Measurements from ENCODE around the gene SLC35F4. TPM values are rescaled to one million over a fixed set of nuclear protein-coding genes. Genes with fewer than 3 reads are reported as not detected.

The SLC35F4 gene
- total RNA-seq, 1 donor: not detected

- no peak overlapping the region for H3K4me3 ChIP-seq (ENCODE audit: low read depth, low read length)
- TF ChIP-seq CTCF (IDR thresholded peaks at IDR 0.05; ENCODE audit: insufficient read depth, low read length): no peak
- no peak for DNase-seq (ENCODE audit: low read depth)
These were observed 228.0 kb downstream of the SLC35F4 start for GRCh38 chr14:57637901-57638300.

- no peak for DNase-seq (ENCODE audit: low read depth)
- no peak for TF ChIP-seq CTCF (IDR thresholded peaks at IDR 0.05; ENCODE audit: insufficient read depth, low read length)
- H3K4me3 ChIP-seq (ENCODE audit: low read depth, low read length): no peak overlapping the region
These were observed 231.6 kb downstream of the SLC35F4 start for GRCh38 chr14:57634335-57634734.

GRCh38 chr14:57632649-57633048, 233.2 kb downstream of the SLC35F4 start:
- H3K4me3 ChIP-seq (ENCODE audit: low read depth, low read length): no peak overlapping the region
- no peak for TF ChIP-seq CTCF (IDR thresholded peaks at IDR 0.05; ENCODE audit: insufficient read depth, low read length)
- DNase-seq (ENCODE audit: low read depth): no peak

- TF ChIP-seq CTCF (IDR thresholded peaks at IDR 0.05; ENCODE audit: insufficient read depth, low read length): no peak
- DNase-seq (ENCODE audit: low read depth): no peak
These were observed 248.4 kb downstream of the SLC35F4 start for GRCh38 chr14:57617510-57617909.

GRCh38 chr14:57612946-57613345, 252.9 kb downstream of the SLC35F4 start:
- no peak overlapping the region for H3K4me3 ChIP-seq (ENCODE audit: low read depth, low read length)
- DNase-seq (ENCODE audit: low read depth): no peak
- TF ChIP-seq CTCF (IDR thresholded peaks at IDR 0.05; ENCODE audit: insufficient read depth, low read length): no peak

More at GRCh38 chr14:57617510-57617909, 248.4 kb downstream of the SLC35F4 start:
- no peak overlapping the region for H3K4me3 ChIP-seq (ENCODE audit: low read depth, low read length)

GRCh38 chr14:57611555-57612075, 254.3 kb downstream of the SLC35F4 start:
- H3K4me3 ChIP-seq (ENCODE audit: low read depth, low read length): no peak overlapping the region
- no peak for DNase-seq (ENCODE audit: low read depth)
- TF ChIP-seq CTCF (IDR thresholded peaks at IDR 0.05; ENCODE audit: insufficient read depth, low read length): no peak

GRCh38 chr14:57610631-57611030, 255.3 kb downstream of the SLC35F4 start:
- H3K4me3 ChIP-seq (ENCODE audit: low read depth, low read length): no peak overlapping the region
- no peak for TF ChIP-seq CTCF (IDR thresholded peaks at IDR 0.05; ENCODE audit: insufficient read depth, low read length)
- DNase-seq (ENCODE audit: low read depth): no peak
